ENCODE measurements around the gene CRYGN. TPM values are rescaled to one million over a fixed set of nuclear protein-coding genes. Genes with fewer than 3 reads are reported as not detected.

The CRYGN gene
- total and polyA plus RNA-seq, 2 of the 13 experiments (the other 11 are each of a cell fraction or from before 2014, with no cell fraction given) = 0.11 TPM; not detected in 1

DNA sequence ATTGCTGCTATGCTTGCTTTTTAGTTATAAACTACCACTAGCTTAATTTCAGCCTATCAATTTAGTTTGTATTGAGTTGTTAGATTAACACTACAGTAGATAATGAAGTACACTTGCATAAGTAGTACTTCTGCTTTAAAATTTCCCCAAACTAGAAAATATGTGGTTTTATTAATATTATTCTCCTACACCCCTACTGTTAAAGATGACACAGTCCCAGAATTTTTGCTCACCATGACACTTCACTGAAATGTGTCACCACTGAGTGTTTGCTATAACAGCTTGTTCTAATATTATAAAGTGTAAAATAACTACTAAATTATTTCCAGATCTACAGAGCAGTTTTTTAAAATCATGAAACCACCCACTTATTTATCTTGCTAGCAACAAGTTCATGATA lies 48.2 kb upstream of the CRYGN start:
- ATAC-seq (no peak), FAIRE-seq (no peak), DNase-seq (ENCODE audit: low spot score) (no peak)
- CTCF ChIA-PET (ENCODE audit: low intra/inter-chr PET ratio, low total read pairs) = no interaction called here
- no peak overlapping the region for H3K4me2 ChIP-seq (ENCODE audit: low read depth, low read length)
- no peaks in the 10 kb centered on the region for H3K9me3 ChIP-seq (ENCODE audit: low read length)
- H3K4me3 ChIP-seq (replicated peaks in 1 of 3; ENCODE audit: insufficient read depth in 1 of 3, low read depth in 2 of 3, low read length in 3 of 3) = no peak overlapping the region
- H3K4me1 ChIP-seq (ENCODE audit: insufficient read depth, low read length) = peaks cover 10% of the 10 kb centered on the region
- in situ Hi-C loops (cut with HindIII; ENCODE audit: extremely low pct_ligation_motif_present, low pct_unique_long_range_greater_than_20kb) = no loop called here
- no TSS peak for BruUV-seq (replicated peaks)
- peaks cover 13% of the 10 kb centered on the region for H4K20me1 ChIP-seq (ENCODE audit: insufficient read depth, low read length)
- peaks cover 17% of the 10 kb centered on the region for H3K79me2 ChIP-seq (ENCODE audit: insufficient read depth, low read length)
- intact Hi-C loops (cut with micrococcal nuclease; ENCODE audit: unreplicated experiment) = no loop called here
- H2AFZ ChIP-seq (ENCODE audit: low read length) = no peak overlapping the region
- no peak overlapping the region for H3K9ac ChIP-seq (ENCODE audit: insufficient read depth, low read depth, low read length)
- no peaks in the 10 kb centered on the region for H3K27me3 ChIP-seq (ENCODE audit: control insufficient read depth in 1 of 2, insufficient read depth in 2 of 2, low read length in 2 of 2)
- peaks cover 11 to 72% of the 10 kb centered on the region in 2 experiments for H3K36me3 ChIP-seq (replicated peaks in 1 of 2; ENCODE audit: control insufficient read depth in 1 of 2, insufficient read depth in 2 of 2, low read length in 2 of 2)
- no peak overlapping the region for H3K27ac ChIP-seq (ENCODE audit: extremely low read length, insufficient read depth, low read length)
- TF ChIP-seq POLR2A (IDR thresholded peaks at IDR 0.05; ENCODE audit: insufficient read depth in 1 of 2, low read depth in 2 of 2, low read length in 2 of 2) = no peak
- no peak for TF ChIP-seq ZNF720 (CRISPR knock-in tag; IDR thresholded peaks at IDR 0.05)
- no peak for TF ChIP-seq MXD4 (CRISPR knock-in tag; IDR thresholded peaks at IDR 0.05)
- TF ChIP-seq ZNF230 (CRISPR knock-in tag; IDR thresholded peaks at IDR 0.05) = no peak
- TF ChIP-seq PHB2 (IDR thresholded peaks at IDR 0.05; ENCODE audit: partially characterized antibody) = no peak
- no peak for TF ChIP-seq ZNF761 (CRISPR knock-in tag; conservative IDR thresholded peaks at IDR 0.05)
- POLR2A ChIA-PET = no interaction called here

DNA sequence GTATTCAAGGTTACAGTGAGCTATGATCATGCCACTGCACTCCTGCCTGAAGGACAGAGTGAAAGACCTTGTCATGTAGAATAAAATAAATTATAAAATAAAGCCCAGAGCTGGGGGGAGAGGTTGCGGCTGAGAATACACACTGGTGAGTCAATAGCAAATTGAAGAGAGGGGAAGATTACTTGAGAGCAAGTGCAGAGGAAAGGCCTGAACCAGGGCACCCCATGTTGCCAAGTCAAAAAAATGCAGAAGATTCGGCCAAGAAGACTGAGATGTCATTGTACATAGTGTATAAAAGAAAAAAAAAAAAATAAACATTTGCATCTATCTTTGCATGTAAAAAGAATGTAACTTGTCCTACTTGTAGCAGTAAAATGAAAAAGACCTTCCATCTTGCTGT lies 47.3 kb upstream of the CRYGN start:
- H3K9ac ChIP-seq (ENCODE audit: insufficient read depth, low read depth, low read length) = no peak overlapping the region
- in situ Hi-C loops (cut with HindIII; ENCODE audit: extremely low pct_ligation_motif_present, low pct_unique_long_range_greater_than_20kb) (no loop called here), intact Hi-C loops (cut with micrococcal nuclease; ENCODE audit: unreplicated experiment) (no loop called here)
- no peak overlapping the region for H3K4me3 ChIP-seq (replicated peaks in 1 of 3; ENCODE audit: insufficient read depth in 1 of 3, low read depth in 2 of 3, low read length in 3 of 3)
- no peaks in the 10 kb centered on the region for H3K9me3 ChIP-seq (ENCODE audit: low read length)
- ATAC-seq = no peak
- H3K4me1 ChIP-seq (ENCODE audit: insufficient read depth, low read length) = peaks cover 10% of the 10 kb centered on the region
- no peak for DNase-seq (ENCODE audit: low spot score)
- no peak overlapping the region for H3K4me2 ChIP-seq (ENCODE audit: low read depth, low read length)
- BruUV-seq (replicated peaks) = no TSS peak
- peaks cover 7% of the 10 kb centered on the region for H4K20me1 ChIP-seq (ENCODE audit: insufficient read depth, low read length)
- 97% methylated on average over 2 of the region's 2 CpGs for WGBS (ENCODE audit: low lambda C conversion rate)
- H2AFZ ChIP-seq (ENCODE audit: low read length) = no peak overlapping the region
- ChIA-PET POLR2A (no interaction called here), CTCF (ENCODE audit: low intra/inter-chr PET ratio, low total read pairs) (no interaction called here)
- peaks cover 14 to 80% of the 10 kb centered on the region in 2 experiments for H3K36me3 ChIP-seq (replicated peaks in 1 of 2; ENCODE audit: control insufficient read depth in 1 of 2, insufficient read depth in 2 of 2, low read length in 2 of 2)
- FAIRE-seq = no peak
- H3K27ac ChIP-seq (ENCODE audit: extremely low read length, insufficient read depth, low read length) = no peak overlapping the region
- peaks cover 11% of the 10 kb centered on the region for H3K79me2 ChIP-seq (ENCODE audit: insufficient read depth, low read length)
- H3K27me3 ChIP-seq (ENCODE audit: control insufficient read depth in 1 of 2, insufficient read depth in 2 of 2, low read length in 2 of 2) = no peaks in the 10 kb centered on the region
- TF ChIP-seq NR3C1 (CRISPR knock-in tag; IDR thresholded peaks at IDR 0.05) = no peak
- no peak for TF ChIP-seq CBX5 (CRISPR knock-in tag; IDR thresholded peaks at IDR 0.05; ENCODE audit: borderline replicate concordance)
- no peak for TF ChIP-seq ZNF670 (CRISPR knock-in tag; IDR thresholded peaks at IDR 0.05; ENCODE audit: borderline replicate concordance)
- TF ChIP-seq, protein P1, sequence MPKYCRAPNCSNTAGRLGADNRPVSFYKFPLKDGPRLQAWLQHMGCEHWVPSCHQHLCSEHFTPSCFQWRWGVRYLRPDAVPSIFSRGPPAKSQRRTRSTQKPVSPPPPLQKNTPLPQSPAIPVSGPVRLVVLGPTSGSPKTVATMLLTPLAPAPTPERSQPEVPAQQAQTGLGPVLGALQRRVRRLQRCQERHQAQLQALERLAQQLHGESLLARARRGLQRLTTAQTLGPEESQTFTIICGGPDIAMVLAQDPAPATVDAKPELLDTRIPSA (CRISPR knock-in tag; IDR thresholded peaks at IDR 0.05; ENCODE audit: borderline replicate concordance) = no peak
- TF ChIP-seq WIZ (CRISPR knock-in tag; IDR thresholded peaks at IDR 0.05) = no peak
- no peak for TF ChIP-seq BHLHE40 (IDR thresholded peaks at IDR 0.05; ENCODE audit: low read length)
- TF ChIP-seq ZNF709 (CRISPR knock-in tag; IDR thresholded peaks at IDR 0.05) = no peak
- TF ChIP-seq ZNF816 (CRISPR knock-in tag; IDR thresholded peaks at IDR 0.05; ENCODE audit: borderline replicate concordance) = no peak
- TF ChIP-seq ZFP37 (CRISPR knock-in tag; IDR thresholded peaks at IDR 0.05; ENCODE audit: borderline replicate concordance) = no peak
- no peak for TF ChIP-seq BCL6 (CRISPR knock-in tag; IDR thresholded peaks at IDR 0.05)
- TF ChIP-seq, protein P2, sequence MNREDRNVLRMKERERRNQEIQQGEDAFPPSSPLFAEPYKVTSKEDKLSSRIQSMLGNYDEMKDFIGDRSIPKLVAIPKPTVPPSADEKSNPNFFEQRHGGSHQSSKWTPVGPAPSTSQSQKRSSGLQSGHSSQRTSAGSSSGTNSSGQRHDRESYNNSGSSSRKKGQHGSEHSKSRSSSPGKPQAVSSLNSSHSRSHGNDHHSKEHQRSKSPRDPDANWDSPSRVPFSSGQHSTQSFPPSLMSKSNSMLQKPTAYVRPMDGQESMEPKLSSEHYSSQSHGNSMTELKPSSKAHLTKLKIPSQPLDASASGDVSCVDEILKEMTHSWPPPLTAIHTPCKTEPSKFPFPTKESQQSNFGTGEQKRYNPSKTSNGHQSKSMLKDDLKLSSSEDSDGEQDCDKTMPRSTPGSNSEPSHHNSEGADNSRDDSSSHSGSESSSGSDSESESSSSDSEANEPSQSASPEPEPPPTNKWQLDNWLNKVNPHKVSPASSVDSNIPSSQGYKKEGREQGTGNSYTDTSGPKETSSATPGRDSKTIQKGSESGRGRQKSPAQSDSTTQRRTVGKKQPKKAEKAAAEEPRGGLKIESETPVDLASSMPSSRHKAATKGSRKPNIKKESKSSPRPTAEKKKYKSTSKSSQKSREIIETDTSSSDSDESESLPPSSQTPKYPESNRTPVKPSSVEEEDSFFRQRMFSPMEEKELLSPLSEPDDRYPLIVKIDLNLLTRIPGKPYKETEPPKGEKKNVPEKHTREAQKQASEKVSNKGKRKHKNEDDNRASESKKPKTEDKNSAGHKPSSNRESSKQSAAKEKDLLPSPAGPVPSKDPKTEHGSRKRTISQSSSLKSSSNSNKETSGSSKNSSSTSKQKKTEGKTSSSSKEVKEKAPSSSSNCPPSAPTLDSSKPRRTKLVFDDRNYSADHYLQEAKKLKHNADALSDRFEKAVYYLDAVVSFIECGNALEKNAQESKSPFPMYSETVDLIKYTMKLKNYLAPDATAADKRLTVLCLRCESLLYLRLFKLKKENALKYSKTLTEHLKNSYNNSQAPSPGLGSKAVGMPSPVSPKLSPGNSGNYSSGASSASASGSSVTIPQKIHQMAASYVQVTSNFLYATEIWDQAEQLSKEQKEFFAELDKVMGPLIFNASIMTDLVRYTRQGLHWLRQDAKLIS (CRISPR knock-in tag; IDR thresholded peaks at IDR 0.05) = no peak
